IPS-18c (cell line): ENCODE measurements around the gene ABCC12.

Experiments used
- H3K4me3 ChIP-seq: 2 replicates; pipeline ENCODE4 v1.7.0; 2013; ENCODE audit warnings: low read depth, mild to moderate bottlenecking, low read length, moderate library complexity; ENCODE audit not compliant: insufficient read depth
- H3K9me3 ChIP-seq: one replicate; pipeline ENCODE4 v1.6.1; 2013; ENCODE audit warnings: mild to moderate bottlenecking, low read length, moderate library complexity; ENCODE audit not compliant: control insufficient read depth, insufficient read depth

ABCC12 gene

DNA sequence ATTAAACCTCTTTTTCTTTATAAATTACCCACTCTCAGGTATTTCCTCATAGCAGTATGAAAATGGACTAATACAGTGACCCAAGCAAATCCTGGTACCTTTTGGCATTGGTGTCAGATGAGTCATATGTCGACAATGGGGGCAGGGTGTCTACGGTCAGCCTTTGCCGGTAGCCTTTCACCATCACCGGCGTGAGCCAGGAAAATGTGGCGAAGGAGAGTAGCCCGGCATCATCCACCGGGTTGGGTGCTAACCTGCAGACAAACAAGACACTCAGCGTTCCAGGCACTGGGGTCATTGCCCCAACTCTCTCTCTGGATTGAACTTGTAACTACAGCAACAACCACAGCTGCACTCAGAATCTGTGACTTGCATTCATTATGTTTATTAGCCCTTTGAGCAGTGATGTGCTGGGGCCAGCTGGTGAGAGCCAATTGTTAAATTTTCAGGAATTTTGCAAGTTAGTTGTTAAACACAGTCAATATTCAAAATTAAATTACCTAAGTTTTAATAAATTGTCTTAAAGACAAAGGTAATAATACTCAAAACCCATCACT lies 11.9 kb downstream of the ABCC12 start:
- H3K4me3 ChIP-seq: no peak overlapping the region

DNA sequence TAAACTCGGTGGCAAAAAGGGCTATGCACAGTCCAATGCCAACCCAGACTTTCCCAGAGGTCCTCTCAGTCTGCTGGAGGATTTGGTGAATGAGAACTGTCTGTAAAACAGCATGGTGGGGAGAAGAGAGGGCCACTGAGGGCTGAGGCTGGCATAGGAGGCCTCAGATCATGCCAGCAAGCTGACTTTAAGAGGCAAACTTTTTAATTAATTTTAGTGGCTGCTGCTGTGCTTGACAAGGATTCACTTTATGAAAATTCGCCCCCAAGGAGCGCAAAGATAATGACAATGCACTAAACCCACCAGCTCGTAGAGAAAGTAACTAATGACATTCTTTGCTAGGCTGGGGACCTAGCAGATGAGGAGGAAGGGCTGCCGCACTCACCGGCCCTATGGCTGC lies 15.0 kb downstream of the ABCC12 start:
- Histone ChIP-seq H3K4me3 (no peak overlapping the region), H3K9me3 (no peaks in the 10 kb centered on the region)

More for the DNA sequence above, 11.9 kb downstream of the ABCC12 start:
- H3K9me3 ChIP-seq: no peaks in the 10 kb centered on the region

- no peak overlapping the region for H3K4me3 ChIP-seq
- H3K9me3 ChIP-seq: no peaks in the 10 kb centered on the region
Observed at GRCh38 chr16:48139517-48139916, 16.3 kb downstream of the ABCC12 start.

- no peaks in the 10 kb centered on the region for H3K9me3 ChIP-seq
- no peak overlapping the region for H3K4me3 ChIP-seq
Observed at GRCh38 chr16:48138543-48138942, 17.2 kb downstream of the ABCC12 start.

DNA sequence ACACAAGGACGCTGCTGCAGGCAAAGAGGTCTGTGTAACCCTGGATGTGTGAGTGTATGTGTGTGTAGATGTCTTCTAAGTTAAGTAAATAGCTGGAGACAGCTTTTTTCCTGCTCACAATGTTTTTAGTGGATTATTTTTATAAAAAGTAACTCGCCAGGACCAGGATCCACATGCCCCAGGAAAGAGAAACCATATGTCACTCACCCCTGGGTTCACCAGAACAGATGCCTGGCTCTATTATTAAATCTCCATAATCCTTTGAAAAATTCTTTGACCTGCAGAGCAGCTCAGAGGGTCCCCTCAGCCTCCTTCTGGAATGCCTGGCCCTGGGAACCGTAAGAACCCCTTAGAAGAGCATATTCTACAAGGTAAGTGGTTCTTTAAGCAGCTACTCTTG lies 18.0 kb downstream of the ABCC12 start:
- Histone ChIP-seq H3K9me3 (no peaks in the 10 kb centered on the region), H3K4me3 (no peak overlapping the region)

DNA sequence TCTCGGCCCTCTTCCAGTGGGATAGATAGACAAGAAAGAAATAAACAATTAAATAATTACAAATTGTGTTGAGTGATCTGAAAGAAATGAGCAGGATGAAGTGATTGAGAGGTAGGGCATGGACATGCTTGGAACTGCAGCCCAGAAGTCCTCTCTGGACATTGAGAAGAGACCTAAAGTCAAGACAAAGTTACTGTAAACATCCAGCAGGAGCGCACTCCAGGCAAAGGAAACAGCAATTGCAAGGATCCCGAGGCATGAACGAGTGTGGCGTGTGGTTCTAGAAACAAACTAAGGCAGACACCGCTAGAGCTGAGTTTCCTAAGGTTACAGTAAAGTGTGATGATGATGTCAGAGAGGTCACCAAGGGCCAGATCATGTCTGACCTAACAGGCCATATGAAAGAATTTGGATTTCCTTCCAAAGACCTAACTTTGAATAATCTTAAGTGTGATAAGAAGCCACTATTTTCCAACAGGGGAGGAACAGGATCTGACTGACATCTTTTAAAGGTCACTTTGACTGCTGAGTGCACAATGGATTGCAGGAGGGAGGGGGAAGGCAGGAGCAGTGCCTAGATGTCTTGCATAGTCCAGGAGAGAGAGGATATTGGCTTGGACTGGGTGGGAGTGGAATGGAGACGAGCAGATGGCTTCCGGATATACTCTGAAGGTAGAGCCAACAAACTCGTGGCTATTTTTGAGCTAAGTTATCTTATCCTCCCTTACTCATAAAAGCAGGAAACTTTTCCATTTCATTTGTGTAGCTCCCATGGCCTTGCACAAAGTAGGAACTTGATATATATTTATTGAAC lies 19.0 kb downstream of the ABCC12 start:
- H3K9me3 ChIP-seq: no peaks in the 10 kb centered on the region
- H3K4me3 ChIP-seq: no peak overlapping the region

DNA sequence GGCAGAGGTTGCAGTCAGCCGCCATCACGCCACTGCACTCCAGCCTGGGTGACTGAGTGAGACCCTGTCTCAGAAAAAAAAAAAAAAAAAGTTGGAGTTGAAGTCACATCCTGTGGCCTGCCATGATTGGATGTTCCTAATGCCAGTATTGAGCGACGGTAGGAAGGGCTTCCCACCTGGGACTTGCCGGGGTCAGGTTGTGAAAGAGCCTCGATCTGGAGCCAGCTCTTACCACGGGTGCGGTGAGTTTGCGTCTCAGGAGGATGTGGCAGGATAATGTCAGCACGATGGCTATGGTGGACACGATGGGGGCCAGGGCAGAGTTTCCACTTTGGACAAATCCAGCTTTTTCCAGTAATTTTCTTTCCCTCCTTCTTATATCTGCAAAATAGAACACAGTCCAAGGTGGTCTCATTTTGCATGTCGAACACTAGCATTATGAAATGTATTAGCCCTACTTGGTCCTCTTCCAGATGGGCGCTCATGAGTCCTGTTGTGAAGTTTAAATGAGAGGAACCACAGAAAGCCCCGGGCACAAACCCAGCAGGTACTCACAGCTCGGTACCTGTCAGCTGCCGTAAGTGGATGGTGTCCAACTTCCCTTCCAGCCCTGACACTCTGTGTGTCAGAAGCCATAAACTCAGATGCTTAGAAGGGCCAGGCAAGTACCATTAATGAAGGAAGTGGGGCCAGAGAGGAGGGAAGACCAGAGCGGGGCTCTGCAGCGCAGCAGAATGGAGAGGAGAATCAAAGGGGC lies 22.2 kb downstream of the ABCC12 start:
- H3K4me3 ChIP-seq: no peak overlapping the region
- H3K9me3 ChIP-seq: no peaks in the 10 kb centered on the region

- H3K4me3 ChIP-seq: no peak overlapping the region
- no peaks in the 10 kb centered on the region for H3K9me3 ChIP-seq
Observed at GRCh38 chr16:48132696-48133095, 23.1 kb downstream of the ABCC12 start.

DNA sequence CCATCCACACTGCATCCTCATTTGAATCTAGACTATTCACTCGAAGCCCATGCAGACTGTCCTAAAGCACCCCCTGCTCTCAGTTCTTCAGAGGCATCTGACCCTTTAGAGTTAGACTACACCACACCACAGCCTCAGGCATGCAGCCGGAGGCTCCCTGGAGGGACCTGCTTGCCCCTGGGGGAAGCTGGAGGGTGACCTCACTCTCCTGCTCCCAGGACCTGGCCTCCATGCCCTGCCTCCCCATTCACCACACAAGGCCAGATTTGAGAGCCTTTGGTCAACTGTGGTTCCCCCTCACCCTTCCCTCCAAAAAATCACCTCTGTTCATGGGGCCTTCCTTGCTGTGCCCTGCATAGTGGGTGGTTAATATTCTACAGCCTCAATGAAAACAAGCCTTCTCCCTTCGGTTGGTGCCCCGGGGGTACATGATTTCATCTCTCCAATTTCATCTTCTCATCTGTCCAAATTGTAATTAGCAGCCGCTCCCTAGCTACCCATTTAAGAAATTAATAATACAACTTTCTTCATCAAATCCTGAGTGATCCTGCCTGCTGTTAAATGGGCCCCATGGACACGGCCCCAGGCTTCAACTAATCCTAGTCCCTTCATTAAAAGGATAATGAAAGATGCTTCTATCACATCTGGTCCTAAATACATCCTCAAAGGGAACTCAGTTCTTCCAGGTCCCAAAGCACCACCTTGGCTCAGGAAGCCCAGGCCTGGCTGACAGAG lies 24.4 kb downstream of the ABCC12 start:
- H3K9me3 ChIP-seq: no peaks in the 10 kb centered on the region
- H3K4me3 ChIP-seq: no peak overlapping the region

DNA sequence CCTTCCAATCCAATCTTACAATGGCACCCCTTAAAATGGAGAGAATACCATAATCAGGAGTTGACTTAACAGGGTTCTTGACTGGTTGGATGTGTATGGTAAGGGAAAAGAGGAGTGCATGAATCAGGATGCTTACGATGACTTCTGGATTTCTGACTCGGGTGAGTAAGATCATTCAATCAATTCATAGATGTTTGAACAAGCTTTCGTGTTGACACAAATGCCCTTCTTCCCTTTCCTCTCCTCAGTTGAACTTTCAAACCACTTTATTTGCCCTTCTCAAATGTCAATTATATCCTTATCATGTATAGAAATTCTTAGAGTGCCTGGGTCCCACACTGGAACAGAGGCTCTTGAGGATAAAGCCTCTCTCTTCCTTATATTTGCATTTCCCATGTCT lies 25.9 kb downstream of the ABCC12 start:
- Histone ChIP-seq H3K9me3 (no peaks in the 10 kb centered on the region), H3K4me3 (no peak overlapping the region)

DNA sequence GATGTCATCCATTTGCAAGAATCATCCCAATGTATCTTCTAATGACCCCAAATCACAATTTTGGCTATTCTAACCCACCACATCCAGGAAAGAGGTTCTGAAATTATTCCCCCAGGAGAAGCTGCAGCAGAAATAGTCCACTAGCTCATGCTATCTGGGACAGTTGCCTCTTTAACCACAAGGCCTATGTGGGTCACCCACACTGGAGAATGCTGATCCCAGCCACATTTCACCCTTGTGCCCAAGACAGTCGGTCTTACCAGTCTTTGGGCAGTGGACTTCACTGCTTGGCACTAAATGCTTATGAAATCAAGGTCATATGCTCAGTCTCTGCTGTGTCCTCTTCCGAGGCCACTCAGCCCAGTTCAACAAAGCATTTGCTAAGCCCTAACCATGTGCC lies 27.0 kb downstream of the ABCC12 start:
- Histone ChIP-seq H3K4me3 (no peak overlapping the region), H3K9me3 (no peaks in the 10 kb centered on the region)

DNA sequence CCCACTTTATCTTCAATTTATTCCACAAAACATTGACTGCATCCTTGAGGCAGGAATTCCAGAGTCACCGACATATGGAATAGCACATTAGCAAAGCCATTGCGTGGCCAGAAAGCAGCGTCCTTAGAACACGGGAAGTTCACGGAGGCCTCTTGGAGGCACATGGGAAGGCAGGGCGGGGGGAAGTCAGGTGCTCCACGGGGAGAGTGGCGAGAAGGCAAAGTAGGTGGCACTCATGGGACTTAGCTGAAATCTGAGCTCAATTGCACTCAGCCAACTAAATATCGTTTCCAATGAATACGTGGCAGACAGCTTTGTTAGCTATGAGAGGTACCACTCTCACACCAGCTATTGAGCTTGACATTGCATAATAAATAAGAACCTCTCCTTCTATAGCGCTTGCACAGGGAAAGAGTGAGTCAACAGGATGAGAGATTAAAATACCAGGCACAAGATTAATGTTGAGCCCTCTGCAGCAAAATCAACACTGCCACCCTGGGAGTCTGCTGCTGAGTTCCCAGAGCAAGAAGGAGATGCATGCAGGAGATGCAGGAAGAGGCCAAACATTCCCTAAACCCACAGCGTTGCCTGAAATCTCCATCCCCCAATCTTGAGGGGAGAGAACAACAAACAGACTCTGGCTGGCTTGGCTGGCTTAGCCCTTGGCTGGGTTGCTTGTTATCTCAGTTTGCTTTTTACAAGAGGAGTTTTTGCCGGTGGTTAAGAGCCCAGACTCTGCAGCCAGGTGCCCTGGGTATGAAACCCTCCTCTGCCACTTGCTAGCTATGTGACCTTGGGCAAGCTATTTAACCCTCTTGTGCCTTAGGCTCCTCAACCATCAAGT lies 28.8 kb downstream of the ABCC12 start:
- Histone ChIP-seq H3K4me3 (no peak overlapping the region), H3K9me3 (no peaks in the 10 kb centered on the region)

DNA sequence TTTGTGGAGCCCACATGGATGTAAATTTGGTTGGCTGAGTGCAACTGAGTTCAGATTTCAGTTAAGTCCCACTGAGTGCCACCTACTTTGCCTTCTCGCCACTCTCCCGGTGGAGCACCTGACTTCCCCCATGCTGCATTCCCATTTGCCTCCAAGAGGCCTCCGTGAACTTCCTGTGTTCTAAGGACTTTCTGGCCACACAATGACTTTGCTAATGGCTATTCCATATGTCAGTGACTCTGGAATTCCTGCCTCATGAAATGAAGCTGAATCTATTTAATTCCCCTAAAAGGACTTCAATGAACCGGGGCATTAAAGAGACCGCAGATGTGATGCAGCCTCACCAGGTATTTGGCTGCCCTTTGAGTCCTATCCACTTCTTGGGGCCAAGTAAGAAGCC lies 29.9 kb downstream of the ABCC12 start:
- H3K4me3 ChIP-seq: no peak overlapping the region

DNA sequence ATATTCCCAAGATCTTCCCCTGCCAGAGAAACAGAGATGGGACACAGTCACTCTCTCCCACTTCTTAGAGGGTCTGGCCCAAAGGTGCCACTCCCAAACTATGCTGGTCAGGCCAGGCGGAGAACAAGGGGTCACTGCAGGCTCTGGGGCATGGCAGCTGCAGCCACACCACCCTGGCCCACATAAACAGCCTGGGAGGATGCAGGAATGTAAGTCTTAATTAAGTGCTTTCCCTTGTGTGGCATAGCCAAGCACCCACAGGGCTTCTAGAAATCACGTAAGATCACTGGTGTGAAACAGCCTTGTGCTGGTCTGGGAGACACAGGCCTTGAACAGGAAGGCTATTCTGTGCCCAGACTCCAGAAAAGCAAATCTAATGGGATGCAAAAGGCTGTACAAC lies 31.5 kb downstream of the ABCC12 start:
- Histone ChIP-seq H3K4me3 (no peak overlapping the region), H3K9me3 (no peaks in the 10 kb centered on the region)

More for the DNA sequence above, 29.9 kb downstream of the ABCC12 start:
- H3K9me3 ChIP-seq: no peaks in the 10 kb centered on the region

DNA sequence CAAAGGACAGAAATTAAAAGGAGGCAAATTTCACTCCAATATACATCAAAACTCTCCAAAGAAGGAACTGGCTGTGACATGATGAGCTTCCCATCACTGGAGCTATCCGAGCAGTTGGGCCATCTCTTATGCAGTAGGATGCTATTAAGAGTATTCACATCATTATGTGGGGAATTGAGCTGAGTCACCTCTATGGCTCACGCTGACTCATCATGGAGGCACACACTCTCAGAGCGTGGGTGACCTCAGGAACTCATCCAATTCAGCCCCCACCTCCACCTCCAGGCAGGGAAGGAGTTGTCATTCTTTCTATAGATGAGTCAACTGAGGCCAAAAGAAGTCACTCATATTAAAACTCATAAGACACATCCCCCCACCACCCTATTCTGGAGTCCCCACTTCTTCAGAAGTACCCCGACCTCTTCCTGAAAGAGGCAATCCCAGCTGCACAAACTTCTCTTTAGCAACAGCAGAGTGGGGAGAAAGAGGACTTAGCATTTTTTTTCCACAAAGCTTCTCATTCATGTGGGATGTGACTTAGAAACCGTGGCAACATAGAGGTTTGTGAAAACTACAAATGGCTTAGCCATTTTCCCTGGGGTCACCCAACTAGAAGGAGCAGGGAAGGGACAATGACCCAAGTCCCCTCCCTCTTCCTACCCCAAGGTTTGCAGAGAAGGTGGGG lies 32.5 kb downstream of the ABCC12 start:
- Histone ChIP-seq H3K4me3 (no peak overlapping the region), H3K9me3 (no peaks in the 10 kb centered on the region)

DNA sequence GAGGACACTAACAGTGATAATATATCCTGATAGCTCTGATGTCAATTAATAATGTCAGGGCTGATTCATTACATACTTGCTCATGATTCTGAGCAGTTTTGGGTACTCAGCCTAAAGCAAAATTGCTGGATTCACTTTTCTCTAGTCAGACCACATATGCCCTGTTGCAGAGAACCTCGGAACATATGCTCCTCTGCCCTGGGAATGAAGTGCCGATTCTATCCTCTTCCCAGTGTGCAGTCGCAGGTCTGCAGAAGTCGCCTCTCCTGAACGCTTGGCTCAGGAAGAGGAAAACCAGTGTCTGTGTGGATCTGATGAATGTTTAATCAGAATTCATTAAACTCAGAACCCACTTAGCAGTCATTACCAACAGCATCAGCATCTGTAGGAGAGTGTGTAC lies 34.5 kb downstream of the ABCC12 start:
- Histone ChIP-seq H3K9me3 (no peaks in the 10 kb centered on the region), H3K4me3 (no peak overlapping the region)
